Measurements from ENCODE around the gene EPS8L3. TPM values are rescaled to one million over a fixed set of nuclear protein-coding genes. Genes with fewer than 3 reads are reported as not detected.

EPS8L3 gene, protein sequence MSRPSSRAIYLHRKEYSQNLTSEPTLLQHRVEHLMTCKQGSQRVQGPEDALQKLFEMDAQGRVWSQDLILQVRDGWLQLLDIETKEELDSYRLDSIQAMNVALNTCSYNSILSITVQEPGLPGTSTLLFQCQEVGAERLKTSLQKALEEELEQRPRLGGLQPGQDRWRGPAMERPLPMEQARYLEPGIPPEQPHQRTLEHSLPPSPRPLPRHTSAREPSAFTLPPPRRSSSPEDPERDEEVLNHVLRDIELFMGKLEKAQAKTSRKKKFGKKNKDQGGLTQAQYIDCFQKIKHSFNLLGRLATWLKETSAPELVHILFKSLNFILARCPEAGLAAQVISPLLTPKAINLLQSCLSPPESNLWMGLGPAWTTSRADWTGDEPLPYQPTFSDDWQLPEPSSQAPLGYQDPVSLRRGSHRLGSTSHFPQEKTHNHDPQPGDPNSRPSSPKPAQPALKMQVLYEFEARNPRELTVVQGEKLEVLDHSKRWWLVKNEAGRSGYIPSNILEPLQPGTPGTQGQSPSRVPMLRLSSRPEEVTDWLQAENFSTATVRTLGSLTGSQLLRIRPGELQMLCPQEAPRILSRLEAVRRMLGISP
- total RNA-seq (under 1 TPM in 5 of 9 donors, not detected in 4; 0.25 to 0.75 (median 0.29) TPM), polyA plus RNA-seq (under 1 TPM in 1 of 2 donors, not detected in 1; 0.30 TPM)
- long read RNA-seq, donor 1: 0 reads
- long read RNA-seq, donor 2, partial matches to known transcripts: 0 of 1 reads
- long read RNA-seq, donor 2, other reads (novel, unspliced or antisense): 1 of 1 reads
- long read RNA-seq, donor 3: 0 reads

DNA sequence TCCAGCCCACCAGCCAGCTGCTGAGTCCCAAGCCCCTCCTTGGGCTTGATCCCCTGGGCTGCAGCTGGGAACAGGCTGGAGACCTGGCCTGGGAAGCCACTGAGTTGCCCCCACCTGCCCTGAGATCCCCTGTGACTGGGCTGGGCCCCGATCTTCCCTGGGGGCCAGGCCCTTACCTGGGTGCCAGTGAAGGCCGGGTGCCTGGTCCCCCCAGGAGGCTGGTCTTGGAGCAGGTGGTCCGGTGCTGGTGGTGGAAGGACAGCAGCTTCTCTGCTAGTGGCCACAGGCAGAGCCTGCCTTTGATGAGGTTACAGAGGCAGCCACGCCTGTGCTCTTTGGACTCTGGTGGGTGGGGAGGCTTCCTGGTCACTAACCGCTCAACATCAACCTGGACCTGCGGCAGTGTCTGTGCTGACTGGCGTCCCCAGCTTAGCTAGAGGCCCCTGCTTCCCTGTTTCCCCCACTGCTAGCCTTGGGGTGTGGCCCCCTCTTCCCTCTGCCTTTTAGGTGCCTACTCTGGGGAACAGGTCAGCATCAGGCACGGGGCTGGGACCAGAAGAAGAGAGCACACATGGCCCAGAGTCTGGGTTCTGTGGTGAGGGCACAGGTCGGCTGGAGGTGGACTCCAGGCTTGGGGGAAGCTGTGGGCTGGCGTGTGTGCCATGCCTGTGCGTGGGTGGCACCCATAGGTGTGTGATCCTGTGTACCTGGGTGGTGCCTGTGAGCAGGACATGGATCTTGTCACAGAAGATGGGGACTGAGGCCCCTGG, at the start of gene EPS8L3:
Gene EPS8L3, minus strand, starts transcription at position 278 of the 770 bp plus-strand sequence. CDS start 2,174 bp downstream, outside the sequence.
- DNase-seq (peak in 4 of 5 donors; percentile 6 to 56 (median 16)), ATAC-seq (no peak)
- H3K36me3 ChIP-seq: no peaks in the 10 kb centered on the region
- TF ChIP-seq, protein P1, sequence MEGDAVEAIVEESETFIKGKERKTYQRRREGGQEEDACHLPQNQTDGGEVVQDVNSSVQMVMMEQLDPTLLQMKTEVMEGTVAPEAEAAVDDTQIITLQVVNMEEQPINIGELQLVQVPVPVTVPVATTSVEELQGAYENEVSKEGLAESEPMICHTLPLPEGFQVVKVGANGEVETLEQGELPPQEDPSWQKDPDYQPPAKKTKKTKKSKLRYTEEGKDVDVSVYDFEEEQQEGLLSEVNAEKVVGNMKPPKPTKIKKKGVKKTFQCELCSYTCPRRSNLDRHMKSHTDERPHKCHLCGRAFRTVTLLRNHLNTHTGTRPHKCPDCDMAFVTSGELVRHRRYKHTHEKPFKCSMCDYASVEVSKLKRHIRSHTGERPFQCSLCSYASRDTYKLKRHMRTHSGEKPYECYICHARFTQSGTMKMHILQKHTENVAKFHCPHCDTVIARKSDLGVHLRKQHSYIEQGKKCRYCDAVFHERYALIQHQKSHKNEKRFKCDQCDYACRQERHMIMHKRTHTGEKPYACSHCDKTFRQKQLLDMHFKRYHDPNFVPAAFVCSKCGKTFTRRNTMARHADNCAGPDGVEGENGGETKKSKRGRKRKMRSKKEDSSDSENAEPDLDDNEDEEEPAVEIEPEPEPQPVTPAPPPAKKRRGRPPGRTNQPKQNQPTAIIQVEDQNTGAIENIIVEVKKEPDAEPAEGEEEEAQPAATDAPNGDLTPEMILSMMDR (IDR thresholded peaks at IDR 0.05): no peak
- TF ChIP-seq POLR2A (IDR thresholded peaks at IDR 0.05): no peak
- H3K9me3 ChIP-seq: no peaks in the 10 kb centered on the region
- H3K27me3 ChIP-seq: no peaks in the 10 kb centered on the region
- no peak within 1 kb of the TSS for H3K4me3 ChIP-seq
- peaks cover 0 to 33% (median 5%) of the 10 kb centered on the region in 12 donors for H3K4me1 ChIP-seq
- intact Hi-C loops (cut with DNase I): no loop called here
- H3K27ac ChIP-seq: peak within 1 kb of the TSS in 2 of 12 donors; percentile 24 to 38
- WGBS, 4 donors: 91 to 98% (median 94%) methylated on average over 6 to 11 of the region's 11 CpGs

DNA sequence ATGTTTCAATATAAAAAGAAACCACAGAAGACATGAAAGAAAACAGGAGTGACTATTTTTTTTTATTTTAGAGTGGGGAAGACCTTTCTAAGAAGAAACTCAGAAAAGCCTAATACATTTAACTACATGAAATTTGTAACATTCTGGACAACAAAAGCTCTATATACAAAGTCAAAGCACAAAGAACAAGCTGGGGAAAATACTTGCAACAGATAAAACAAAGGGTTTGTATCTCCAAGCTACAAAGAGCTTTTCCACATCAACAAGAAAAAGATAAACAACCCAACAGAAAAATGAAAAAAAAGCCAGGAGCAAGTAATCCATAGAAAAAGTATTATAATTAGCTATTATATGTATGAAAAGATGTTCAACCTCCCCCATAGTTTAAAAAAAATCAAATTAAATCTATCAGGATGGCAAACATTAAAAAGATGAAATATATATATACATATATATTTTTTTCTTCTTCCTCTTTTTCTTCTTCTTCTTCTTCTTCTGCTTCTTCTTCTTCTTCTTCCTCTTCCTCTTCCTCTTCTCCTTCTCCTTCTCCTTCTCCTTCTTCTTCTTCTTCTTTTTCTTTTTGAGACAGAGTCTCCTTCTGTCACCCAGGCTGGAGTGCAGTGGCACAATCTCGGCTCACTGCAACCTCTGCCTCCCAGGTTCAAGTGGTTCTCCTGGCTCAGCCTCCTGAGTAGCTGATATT, 49.1 kb upstream of the EPS8L3 start:
- no peak for TF ChIP-seq POLR2A (IDR thresholded peaks at IDR 0.05)
- TF ChIP-seq, protein P1 (IDR thresholded peaks at IDR 0.05): no peak
- H3K27me3 ChIP-seq: no peaks in the 10 kb centered on the region
- WGBS, 4 donors: 81 to 94% (median 91%) methylated on average over 1 of the region's 1 CpG
- peaks cover 0 to 27% (median 4%) of the 10 kb centered on the region in 12 donors for H3K4me1 ChIP-seq
- no peak overlapping the region for H3K27ac ChIP-seq
- H3K9me3 ChIP-seq: peaks cover 0 to 11% (median 7%) of the 10 kb centered on the region in 12 donors
- H3K36me3 ChIP-seq: no peaks in the 10 kb centered on the region
- H3K4me3 ChIP-seq: no peak overlapping the region
- intact Hi-C loops (cut with DNase I): loop anchor here in 1 of 10 donors (5.0 kb wide), 1 partner anchor 34 kb away; no protein-coding TSS in a partner anchor
- ATAC-seq: no peak
- DNase-seq: no peak

DNA sequence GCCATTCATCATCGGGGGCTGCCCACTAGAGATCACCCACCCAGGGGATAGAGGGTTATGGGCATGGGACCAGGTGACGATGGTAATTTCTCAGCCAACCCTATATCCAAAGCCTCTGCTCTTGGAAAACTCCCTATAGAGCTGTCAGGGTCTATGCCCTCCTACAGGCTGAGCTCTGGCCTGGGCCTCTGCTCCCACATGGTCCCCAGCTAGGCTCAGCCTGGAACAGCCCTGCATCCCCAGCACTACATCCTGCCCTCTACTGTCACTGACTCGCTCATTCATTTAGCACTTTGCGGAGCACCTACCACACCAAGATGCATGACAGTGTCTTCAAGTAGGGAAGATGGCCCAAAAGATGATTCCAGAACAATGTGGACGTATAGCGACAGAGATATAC, 45.0 kb upstream of the EPS8L3 start:
- H3K4me3 ChIP-seq: no peak overlapping the region
- H3K9me3 ChIP-seq: no peaks in the 10 kb centered on the region
- intact Hi-C loops (cut with DNase I): no loop called here
- DNase-seq: no peak
- WGBS, 4 donors: 92 to 95% (median 94%) methylated on average over 5 to 6 of the region's 6 CpGs
- no peaks in the 10 kb centered on the region for H3K36me3 ChIP-seq
- peak in 1 of 4 donors; percentile 25 for ATAC-seq
- H3K27me3 ChIP-seq: no peaks in the 10 kb centered on the region
- peaks cover 0 to 36% (median 14%) of the 10 kb centered on the region in 12 donors for H3K4me1 ChIP-seq
- no peak for TF ChIP-seq POLR2A (IDR thresholded peaks at IDR 0.05)
- TF ChIP-seq, protein P1 (IDR thresholded peaks at IDR 0.05): no peak
- H3K27ac ChIP-seq: peak overlapping the region in 1 of 12 donors; percentile 14

Data from heart left ventricle (tissue), 16 donors.